ENCODE results near the gene APOBR.
A peak's percentile ranks its signal among the peaks of the same experiment; 100 is the strongest.
"Not testable (repeated sequence)": the region's sequence is repeated elsewhere in the genome, so short reads cannot be mapped to it uniquely, and the experiment has no call there.

The APOBR gene

GRCh38 chr16:28528463-28528867 is 34.0 kb downstream of the APOBR start:
- DNase-seq: no peak

GRCh38 chr16:28529124-28529523 is 34.7 kb downstream of the APOBR start:
- DNase-seq: no peak

DNA sequence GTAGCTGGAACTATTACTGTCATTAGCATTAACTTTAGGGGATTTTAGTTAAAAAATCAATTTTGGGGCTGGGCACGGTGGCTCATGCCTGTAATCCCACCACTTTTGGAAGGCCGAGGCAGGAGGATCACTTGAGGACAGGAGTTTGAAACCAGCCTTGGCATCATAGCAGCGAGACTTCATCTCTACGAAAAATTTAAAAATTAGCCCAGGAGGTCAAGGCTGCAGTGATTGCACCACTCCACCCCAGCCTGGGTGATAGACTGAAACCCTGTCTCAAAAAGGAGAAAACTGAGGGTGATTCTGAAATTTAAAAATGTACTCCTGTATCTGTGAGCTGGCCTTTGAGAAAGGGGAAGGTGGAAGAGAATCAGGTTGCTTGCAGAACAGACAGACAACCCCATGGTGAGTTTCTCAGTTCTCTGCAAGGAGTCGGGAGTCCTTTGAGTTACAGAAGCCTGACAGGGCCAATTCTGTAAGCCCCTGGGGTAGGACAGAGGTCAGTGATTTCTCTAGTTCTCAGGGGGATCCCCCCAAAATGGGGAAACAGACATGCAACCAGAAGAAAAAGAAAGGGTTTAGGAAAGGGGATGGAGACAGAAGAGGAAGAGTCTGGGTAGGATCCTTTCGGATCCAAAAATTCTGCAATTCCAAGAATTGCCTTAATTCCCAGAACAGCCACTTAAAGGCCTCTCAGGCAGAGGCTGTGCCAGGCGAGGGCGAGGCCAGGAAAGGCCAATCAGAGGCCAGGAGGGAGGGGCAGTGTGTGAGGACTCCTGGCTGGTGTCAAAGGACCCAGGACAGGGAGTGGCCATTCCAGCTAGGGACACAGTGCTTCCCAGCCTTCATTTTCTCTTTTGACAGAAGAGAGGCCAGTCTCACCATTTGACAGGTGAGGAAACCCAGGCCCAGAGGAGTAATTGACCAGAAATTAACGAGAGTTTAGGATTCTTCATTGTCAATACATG is 37.6 kb downstream of the APOBR start:
- DNase-seq: no peak

- DNase-seq: no peak
These were observed 38.7 kb downstream of the APOBR start for GRCh38 chr16:28532940-28533647.

DNA sequence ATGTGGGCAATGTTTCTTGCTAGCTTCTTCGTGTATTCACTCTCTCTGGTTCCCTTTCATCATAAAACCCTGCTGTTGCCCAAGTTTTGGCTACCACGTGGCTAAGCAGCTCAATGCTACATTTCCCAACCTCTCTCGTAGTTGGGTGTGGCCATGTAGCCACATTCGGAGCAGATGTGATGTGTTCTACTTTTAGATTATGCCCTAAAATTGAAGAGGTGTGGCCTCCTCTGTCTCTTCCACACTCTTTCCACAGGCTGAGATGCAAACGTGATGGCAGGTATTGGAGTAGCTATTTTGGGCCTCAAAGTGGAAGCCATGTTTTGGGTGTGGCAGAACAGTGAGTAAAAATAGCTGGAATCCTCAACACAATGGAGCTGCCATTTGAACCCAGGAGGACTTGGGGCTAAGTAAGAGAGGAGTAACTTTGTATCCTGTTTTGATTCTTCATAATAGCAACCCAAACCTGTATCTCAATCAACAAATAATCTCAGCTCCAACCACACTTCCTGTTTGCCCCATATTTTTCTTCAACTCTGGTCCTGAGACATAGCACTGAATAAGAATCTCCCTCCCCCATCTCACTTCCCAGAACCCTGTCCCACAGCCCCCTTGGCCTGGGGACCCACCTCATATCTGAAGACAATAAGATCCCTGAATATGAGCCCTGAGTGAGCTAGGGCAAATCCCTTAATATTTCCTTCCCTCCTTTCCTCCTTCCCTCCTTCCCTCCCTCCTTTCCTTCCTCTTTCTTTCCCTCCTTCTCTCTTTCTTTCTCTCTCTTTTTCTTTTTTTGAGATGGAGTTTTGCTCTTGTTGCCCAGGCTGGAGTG is 40.3 kb downstream of the APOBR start:
- no peak for DNase-seq

DNA sequence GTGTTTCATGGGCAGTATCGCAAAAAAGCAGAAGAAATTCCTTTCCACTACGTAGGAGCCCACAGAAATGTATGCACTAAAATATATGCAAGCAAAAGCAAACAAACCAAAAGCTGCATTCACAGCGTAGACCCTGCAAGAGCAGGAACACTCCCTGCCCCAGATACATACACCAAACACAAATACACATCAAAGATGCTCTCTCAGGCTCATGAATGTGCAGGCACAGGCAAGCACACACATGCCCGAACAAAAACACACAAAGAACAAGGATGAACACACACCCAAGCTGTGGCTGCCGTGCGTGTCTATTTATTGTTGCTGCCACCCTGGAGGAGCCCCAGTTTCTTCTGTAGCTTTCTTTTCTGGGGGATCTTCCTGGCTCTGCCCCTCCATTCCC is 42.6 kb downstream of the APOBR start:
- DNase-seq: no peak

GRCh38 chr16:28537964-28538732 is 43.7 kb downstream of the APOBR start:
- no peak for DNase-seq

- DNase-seq: peak; percentile 97
These were observed 44.5 kb downstream of the APOBR start, which contains the start of gene NUPR1 for GRCh38 chr16:28538733-28539596. Gene NUPR1, minus strand, starts transcription at chr16:28538974. Its CDS starts 67 bp downstream, at chr16:28538907.

- DNase-seq: no peak
These were observed 45.9 kb downstream of the APOBR start for GRCh38 chr16:28540346-28540745.

- DNase-seq: no peak
These were observed 48.2 kb downstream of the APOBR start for GRCh38 chr16:28542646-28543045.

- no peak for DNase-seq
These were observed 48.6 kb downstream of the APOBR start for GRCh38 chr16:28543072-28543471.

DNA sequence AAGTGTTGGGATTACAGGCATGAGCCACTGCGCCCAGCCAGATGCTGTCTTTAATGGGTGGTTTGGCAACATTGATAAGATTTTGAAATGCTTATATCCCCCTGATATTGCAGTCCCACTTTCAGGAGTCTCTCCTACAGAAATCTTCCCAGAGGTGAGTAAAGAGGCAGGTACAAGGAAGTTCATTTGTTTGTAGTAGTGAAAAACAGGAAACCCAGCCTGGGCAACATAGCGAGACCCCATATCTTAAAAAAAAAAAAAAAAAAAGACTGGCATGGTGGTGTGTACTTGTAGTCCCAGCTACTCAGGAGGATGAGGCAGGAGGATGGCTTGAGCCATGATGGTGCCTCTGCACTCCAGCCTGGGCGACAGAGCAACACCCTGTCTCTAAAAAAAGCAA is 50.6 kb downstream of the APOBR start:
- DNase-seq: no peak

DNA sequence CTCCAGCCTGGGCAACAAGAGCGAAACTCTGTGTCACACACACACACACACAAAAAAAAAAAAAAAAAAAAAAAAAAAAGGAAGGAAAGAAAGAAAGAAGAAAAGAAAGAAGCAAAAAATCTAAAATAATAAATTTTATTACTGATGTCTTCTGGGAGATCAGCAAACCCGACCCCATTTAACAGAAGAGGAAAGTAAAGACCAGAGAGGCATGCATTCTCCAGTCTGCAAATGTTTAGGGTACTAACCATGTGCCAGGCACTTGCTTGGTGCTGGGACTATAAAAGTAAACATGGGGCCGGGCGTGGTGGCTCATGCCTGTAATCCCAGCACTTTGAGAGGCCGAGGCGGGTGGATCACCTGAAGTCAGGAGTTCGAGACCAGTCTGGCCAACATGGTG is 51.5 kb downstream of the APOBR start:
- DNase-seq: not testable (repeated sequence)

DNA sequence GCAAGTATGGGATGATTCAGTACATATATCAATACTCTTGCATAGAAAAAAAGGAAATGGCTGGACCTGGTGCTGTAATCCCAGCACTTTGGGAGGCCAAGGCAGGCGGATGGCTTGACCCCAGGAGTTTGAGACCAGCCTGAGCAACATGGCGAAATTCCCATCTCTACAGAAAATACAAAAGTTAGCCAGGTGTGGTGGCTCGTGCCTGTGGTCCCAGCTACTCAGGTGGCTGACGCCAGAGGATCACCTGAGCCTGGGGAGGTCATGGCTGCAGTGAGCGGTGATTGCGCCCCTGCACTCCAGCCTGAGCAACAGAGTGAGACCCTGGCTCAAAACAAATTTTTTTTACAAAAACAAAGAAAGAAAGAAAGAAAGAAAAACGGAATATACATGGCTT is 52.2 kb downstream of the APOBR start:
- no peak for DNase-seq

DNA sequence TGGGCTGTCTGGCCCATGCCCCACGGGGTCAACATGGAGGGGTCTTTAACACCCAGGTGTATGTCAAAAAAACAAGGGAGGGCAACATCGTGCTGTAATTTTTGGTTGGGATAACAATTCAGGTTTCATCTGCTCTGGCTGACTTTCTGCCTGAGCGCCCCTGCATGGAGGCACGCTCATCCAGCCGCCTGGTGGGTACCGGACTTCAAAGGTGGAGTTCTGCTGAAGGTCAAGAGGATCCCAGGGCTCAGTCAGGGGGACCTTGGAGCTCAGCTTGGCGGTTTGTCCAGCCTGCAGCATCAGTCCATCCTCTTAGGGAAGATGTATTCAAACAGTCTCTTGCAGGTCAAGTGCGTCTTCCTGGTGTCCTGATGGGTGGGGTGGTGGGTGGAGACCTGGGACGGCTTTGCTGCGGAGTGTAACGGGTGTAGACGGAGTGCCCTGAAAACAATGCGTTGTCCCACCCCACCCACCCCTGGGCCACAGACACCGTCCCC is 53.9 kb downstream of the APOBR start:
- no peak for DNase-seq
